Endometrium (tissue), 2 donors: ENCODE results near the gene POLR2H.

Experiments
- FAIRE-seq: peaks from 2 replicates; lab custom pipeline; 2012; peaks lifted over from hg19 to GRCh38; lab: Jason Lieb, UNC
- donor health status: control.
- donor health status: control.

Gene POLR2H

DNA sequence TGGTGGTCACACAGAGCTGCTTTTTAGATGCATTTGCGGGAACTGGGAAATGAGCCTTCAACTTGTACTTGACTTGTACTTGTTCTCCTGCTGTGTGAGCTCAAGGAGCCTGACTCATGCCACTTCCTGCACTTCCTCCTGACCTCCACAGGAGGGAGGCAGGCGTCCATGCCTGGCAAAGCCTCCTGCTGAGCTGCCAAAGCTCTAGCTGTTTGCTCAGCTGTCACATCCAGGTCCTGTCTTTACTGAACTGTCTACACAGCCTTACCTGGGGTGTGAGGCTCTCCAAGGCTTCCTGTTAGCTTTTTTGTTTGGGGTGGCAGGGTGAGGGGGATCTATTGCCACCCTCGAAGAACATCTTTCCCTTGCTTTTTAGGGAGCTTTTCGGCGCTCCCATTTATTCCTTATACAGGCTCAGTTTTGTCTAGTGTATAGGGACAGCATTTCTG is 10.1 kb downstream of the POLR2H start:
- no peak for FAIRE-seq

GRCh38 chr3:184372296-184372821 is 10.8 kb downstream of the POLR2H start:
- FAIRE-seq, result no peak

DNA sequence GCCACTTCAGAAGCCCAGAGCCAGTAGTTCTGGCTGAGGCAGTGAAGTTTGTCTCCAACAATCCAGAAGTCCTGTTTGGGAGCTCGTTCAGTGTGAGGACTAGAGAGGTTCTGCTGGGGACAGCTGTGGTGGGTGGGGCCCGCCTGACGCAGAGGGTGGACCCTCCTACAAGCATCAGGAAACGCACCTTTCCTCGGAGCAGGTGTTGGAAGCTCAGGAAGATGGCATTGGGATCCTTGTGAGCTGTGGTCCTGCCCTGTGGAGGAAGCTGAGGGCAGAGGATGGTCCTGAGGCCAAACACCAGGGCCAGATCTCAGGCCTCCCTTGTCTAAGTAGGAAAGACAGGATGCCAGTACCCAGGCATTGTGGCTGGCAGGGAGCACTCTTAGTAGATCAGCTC is 11.4 kb downstream of the POLR2H start:
- no peak for FAIRE-seq

DNA sequence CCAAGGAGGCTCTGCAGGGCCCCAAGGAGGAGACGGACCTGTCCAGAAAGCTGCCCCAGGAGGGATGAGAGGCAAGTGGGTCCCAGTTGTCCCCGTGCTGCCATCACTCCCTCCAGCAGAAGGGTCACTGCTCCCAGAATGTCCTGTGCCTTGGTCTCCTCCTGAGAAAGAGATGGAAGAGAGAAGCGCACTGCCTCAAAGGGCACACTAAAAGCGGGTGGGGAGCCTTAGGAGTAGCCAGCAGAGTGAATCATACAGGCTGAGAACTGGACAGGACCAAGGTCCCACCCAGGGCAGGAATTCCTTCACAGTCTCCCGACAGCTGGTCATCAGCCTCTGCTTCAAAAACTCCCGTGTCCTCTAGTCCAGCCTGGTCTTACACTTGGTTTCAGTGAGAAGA is 11.9 kb downstream of the POLR2H start:
- FAIRE-seq, result no peak

DNA sequence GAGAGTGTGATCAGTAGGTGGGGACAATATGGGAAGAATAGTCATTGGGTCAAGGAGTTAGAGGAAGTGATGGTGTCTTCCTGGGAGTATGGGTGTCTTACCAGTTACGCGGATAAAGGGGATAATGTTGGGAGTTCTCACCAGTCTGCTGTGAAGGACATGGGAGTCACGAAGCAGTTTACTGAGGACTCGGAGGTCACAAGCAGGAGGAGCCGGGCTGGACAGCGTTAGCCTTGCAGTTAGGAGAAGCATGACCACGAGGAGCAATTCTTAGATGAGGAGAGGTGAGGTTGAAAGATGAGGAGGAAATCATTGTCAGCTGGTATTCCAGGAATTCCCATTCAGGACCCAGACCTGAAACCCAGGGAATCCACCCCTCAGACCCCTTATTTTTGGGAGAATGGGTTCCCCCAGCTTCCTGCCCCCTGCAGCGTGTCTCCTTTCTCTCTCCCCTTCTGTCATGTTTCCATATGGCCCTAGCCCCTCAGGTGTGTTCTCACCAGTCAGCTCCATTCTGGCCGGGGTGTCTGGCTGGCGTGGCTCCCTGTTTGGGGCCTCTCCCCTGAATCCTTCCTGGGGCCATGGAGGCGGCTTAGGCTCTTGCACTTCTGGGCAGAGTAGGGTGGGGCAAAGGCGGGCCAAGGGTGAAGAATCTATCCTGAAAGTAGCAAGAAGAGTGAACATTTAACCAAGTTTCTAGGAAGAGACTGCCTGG is 14.4 kb downstream of the POLR2H start:
- FAIRE-seq, result no peak

- no peak for FAIRE-seq
Observed at GRCh38 chr3:184377374-184377773, 15.9 kb downstream of the POLR2H start.

GRCh38 chr3:184377882-184378445 is 16.5 kb downstream of the POLR2H start, which contains the start of gene THPO:
Gene THPO, minus strand, starts transcription at chr3:184378207. Its CDS starts 1,948 bp downstream, at chr3:184376259.
- FAIRE-seq, result no peak

DNA sequence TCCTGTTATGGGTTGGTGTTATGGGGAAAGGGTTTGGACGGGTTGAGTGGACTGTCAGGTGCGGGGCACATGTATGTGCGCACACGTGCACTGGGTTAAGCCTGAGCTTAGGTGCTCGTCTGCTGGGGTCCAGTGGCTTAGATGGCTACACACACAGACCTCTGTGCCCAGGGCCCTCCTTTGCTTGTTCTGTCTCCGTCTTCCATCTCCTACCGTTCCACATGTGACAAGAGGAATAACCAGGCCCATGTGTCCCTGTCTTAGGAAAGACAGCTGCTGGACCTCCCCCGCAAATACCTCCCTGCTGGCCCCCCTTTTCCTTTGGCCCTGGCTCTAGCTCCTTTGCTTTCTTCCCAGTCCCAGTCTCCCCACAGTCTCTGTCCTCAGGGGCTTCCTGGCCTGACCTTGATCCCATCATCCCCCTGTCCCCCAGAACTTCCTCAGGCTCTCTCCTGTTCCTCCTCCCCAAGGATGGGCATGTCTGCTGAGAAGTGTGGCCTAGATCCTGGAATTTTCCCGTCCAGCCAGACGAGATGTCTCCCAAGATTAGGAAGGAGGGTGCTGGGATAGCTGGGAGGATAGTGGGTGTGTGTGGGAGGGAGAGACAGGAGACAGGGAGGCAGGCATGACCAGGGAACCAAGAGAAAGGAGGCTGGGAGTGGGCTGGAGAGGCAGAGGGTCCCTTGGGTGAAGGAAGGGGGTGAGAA is 17.3 kb downstream of the POLR2H start:
- no peak for FAIRE-seq

- FAIRE-seq, result no peak
Observed at GRCh38 chr3:184379358-184380184, 18.1 kb downstream of the POLR2H start, which contains the start of gene CHRD. Gene CHRD, plus strand, starts transcription at chr3:184380054. Its CDS starts 265 bp downstream, at chr3:184380319.

DNA sequence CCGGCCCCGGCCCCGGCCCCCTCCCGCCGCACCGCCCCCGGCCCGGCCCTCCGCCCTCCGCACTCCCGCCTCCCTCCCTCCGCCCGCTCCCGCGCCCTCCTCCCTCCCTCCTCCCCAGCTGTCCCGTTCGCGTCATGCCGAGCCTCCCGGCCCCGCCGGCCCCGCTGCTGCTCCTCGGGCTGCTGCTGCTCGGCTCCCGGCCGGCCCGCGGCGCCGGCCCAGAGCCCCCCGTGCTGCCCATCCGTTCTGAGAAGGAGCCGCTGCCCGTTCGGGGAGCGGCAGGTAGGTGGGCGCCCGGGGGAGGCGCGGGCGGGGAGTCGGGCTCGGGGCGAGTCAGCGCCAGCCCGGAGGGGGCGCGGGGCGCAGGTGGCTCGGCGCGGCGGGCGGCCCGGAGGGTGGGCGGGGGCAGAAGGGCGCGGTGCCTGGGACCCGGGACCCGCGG is 18.7 kb downstream of the POLR2H start:
- FAIRE-seq, result no peak

GRCh38 chr3:184380627-184381260 is 19.2 kb downstream of the POLR2H start:
- FAIRE-seq, result no peak

- no peak for FAIRE-seq
Observed at GRCh38 chr3:184381261-184382224, 20.0 kb downstream of the POLR2H start.

GRCh38 chr3:184382326-184383032 is 21.0 kb downstream of the POLR2H start:
- no peak for FAIRE-seq

DNA sequence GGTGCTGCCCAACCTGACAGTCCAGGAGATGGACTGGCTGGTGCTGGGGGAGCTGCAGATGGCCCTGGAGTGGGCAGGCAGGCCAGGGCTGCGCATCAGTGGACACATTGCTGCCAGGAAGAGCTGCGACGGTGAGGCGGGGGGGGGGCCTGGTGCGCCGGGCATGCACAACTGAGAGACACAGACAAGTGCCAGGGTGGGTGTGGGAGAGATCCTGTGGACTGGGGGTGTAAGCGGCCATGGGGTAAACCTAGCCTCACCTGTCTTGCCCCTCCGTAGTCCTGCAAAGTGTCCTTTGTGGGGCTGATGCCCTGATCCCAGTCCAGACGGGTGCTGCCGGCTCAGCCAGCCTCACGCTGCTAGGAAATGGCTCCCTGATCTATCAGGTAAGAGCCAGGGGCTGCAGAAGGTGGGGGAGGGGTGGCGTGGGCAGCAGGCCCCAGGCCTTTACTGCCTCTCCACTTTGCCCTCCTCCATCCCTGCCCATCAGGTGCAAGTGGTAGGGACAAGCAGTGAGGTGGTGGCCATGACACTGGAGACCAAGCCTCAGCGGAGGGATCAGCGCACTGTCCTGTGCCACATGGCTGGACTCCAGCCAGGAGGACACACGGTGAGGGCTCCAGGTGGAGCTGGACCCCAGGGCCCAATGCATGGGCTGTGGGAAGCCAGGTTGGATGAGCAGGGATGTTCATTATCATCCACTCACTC is 21.7 kb downstream of the POLR2H start:
- FAIRE-seq, result no peak

DNA sequence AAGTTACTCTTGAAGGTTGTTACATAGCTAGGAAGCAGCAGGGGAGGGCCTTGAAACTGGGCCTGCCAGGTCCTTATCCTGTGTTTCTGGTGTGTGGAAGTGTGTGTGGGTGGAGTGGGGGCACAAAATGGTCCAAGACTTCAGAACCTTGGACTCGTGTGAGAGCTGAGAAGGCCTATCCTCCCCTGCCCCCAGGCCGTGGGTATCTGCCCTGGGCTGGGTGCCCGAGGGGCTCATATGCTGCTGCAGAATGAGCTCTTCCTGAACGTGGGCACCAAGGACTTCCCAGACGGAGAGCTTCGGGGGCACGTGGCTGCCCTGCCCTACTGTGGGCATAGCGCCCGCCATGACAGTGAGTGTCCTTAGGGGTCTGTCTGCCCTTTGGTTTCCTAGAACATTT is 22.8 kb downstream of the POLR2H start:
- no peak for FAIRE-seq

DNA sequence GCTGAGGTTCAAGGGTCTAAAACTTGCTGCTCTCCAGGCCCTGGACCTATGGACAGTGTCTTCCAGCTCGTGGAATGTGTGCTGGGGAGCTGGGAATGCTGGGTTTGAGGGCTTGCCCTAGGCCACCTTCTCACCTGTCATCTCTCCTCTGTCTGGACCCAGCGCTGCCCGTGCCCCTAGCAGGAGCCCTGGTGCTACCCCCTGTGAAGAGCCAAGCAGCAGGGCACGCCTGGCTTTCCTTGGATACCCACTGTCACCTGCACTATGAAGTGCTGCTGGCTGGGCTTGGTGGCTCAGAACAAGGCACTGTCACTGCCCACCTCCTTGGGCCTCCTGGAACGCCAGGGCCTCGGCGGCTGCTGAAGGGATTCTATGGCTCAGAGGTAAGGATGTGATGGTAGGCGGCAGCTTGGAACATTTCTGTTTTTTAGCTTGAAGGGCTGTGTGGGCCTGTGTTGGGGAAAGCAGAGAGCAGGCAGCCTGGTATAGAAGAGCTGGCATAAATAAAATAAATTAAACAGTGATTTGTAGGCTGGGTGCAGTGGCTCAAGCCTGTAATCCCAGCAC is 23.4 kb downstream of the POLR2H start:
- no peak for FAIRE-seq

- no peak for FAIRE-seq
Observed at GRCh38 chr3:184386047-184386806, 24.7 kb downstream of the POLR2H start.
